T-helper 9 cell (primary cell): ENCODE data around the gene CNTN4.
"Not testable (repeated sequence)": the region's sequence is repeated elsewhere in the genome, so short reads cannot be mapped to it uniquely, and the experiment has no call there.

ENCODE experiments used
- DNase-seq: peaks from one replicate; pipeline ENCODE4 v3.0.0-alpha.2; 2020

CNTN4 gene

GRCh38 chr3:2931265-2931664, 832.6 kb downstream of the CNTN4 start:
- no peak for DNase-seq

GRCh38 chr3:2934541-2934940, 835.9 kb downstream of the CNTN4 start:
- DNase-seq, result no peak

GRCh38 chr3:2937055-2937454, 838.4 kb downstream of the CNTN4 start:
- DNase-seq, result no peak

- no peak for DNase-seq
Observed at GRCh38 chr3:2937592-2937991, 838.9 kb downstream of the CNTN4 start.

- DNase-seq, result no peak
Observed at GRCh38 chr3:2938711-2939110, 840.0 kb downstream of the CNTN4 start.

GRCh38 chr3:2940062-2940461, 841.4 kb downstream of the CNTN4 start:
- DNase-seq, result no peak

- no peak for DNase-seq
Observed at GRCh38 chr3:2944628-2945027, 846.0 kb downstream of the CNTN4 start.

- DNase-seq, result no peak
Observed at GRCh38 chr3:2945121-2945520, 846.5 kb downstream of the CNTN4 start.

GRCh38 chr3:2947536-2947935, 848.9 kb downstream of the CNTN4 start:
- no peak for DNase-seq

GRCh38 chr3:2948882-2949281, 850.2 kb downstream of the CNTN4 start:
- no peak for DNase-seq

- no peak for DNase-seq
Observed at GRCh38 chr3:2950159-2950558, 851.5 kb downstream of the CNTN4 start.

- no peak for DNase-seq
Observed at GRCh38 chr3:2957115-2957514, 858.4 kb downstream of the CNTN4 start.

GRCh38 chr3:2958551-2958950, 859.9 kb downstream of the CNTN4 start:
- no peak for DNase-seq

GRCh38 chr3:2961576-2961975, 862.9 kb downstream of the CNTN4 start:
- no peak for DNase-seq

GRCh38 chr3:2967871-2968270, 869.2 kb downstream of the CNTN4 start:
- no peak for DNase-seq

GRCh38 chr3:2968475-2968874, 869.8 kb downstream of the CNTN4 start:
- DNase-seq, result no peak

GRCh38 chr3:2976212-2976611, 877.5 kb downstream of the CNTN4 start:
- no peak for DNase-seq

- DNase-seq, result no peak
Observed at GRCh38 chr3:2976796-2977195, 878.1 kb downstream of the CNTN4 start.

GRCh38 chr3:2978977-2979732, 880.5 kb downstream of the CNTN4 start:
- no peak for DNase-seq

GRCh38 chr3:2984005-2984830, 885.6 kb downstream of the CNTN4 start:
- no peak for DNase-seq

GRCh38 chr3:2984831-2985220, 886.2 kb downstream of the CNTN4 start:
- no peak for DNase-seq

- no peak for DNase-seq
Observed at GRCh38 chr3:2985479-2985878, 886.8 kb downstream of the CNTN4 start.

GRCh38 chr3:2992534-2992933, 893.9 kb downstream of the CNTN4 start:
- DNase-seq, result no peak

GRCh38 chr3:2993130-2993529, 894.5 kb downstream of the CNTN4 start:
- DNase-seq, result not testable (repeated sequence)
